Daoy (cell line): ENCODE results near the gene LRRC15. TPM values are rescaled to one million over a fixed set of nuclear protein-coding genes. Genes with fewer than 3 reads are reported as not detected.

Experiments
- total RNA-seq: library from RNA; depleted of rRNA; stranded (reverse); fragments of >200 nt; shearing (Covaris generic); gene quantifications from 2 replicates; pipeline ENCODE4 v1.2.3, GENCODE V29; 2014; rRNA removed

The LRRC15 gene
- total RNA-seq, 1 experiment from 2014 or later = 2.9 TPM

Other genes with a start within 250 kb of the LRRC15 start
- gene HES1, start 233.6 kb downstream of the LRRC15 start, total RNA-seq = 88.3 and 97.8 TPM in 2 replicates
- gene CPN2, start 18.4 kb downstream of the LRRC15 start, total RNA-seq = not detected in 2 replicates
- gene GP5, start 29.5 kb upstream of the LRRC15 start, total RNA-seq = not detected in 2 replicates
- gene ATP13A3, start 117.3 kb upstream of the LRRC15 start, total RNA-seq = 184 and 186 TPM in 2 replicates